ENCODE data around the gene ZNF529.
"Not testable (repeated sequence)": the region's sequence is repeated elsewhere in the genome, so short reads cannot be mapped to it uniquely, and the experiment has no call there.

The ZNF529 gene

DNA sequence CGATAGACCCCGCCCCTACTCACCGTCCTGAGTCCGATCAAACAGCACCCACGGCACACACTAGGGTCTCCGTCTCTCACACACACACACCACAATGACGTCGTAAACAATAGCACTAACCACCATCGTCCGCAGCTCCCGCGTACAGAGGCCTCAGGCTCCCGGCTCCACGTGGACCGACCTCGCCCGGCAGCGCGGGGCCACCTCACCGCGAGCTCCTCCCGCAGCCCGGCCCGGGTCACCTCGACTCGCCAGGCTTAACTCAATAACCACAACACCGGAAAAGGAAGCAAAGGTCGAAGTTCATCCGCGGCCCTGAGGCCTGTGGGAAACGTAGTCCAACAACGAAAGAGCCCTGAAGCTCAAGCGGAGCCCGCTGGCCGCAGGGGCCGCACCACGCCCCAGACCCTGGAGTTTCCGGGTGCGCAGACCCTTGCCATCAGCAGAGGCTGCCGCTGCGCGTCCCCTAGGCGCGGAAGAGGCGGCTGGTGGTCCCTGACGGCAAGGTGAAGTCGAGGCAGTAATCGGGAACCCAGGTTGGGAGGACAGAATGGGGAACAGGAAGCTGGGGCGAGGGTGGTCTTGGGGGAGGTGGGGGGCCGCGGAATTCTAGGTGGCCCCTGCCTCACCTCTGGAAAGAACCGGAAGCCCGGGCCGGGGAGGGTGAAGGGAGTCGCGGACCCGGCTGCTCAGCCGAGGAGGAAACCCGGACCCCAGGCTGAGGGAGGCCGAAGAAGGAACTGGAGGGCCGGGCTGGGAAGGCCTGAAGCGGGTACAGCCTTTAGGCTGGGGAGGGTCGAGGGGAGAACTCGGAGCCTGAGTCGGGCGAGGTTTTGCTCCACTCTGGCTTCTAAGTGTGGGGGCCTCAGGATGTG lies at the start of gene ZNF529:
TSS of gene ZNF529 (minus strand) at position 273 of the 875 bp plus-strand sequence. CDS start 946 bp downstream, outside the sequence.
- in situ Hi-C loops (cut with MboI; ENCODE audit: low sequenced_read_pairs) = no loop called here

DNA sequence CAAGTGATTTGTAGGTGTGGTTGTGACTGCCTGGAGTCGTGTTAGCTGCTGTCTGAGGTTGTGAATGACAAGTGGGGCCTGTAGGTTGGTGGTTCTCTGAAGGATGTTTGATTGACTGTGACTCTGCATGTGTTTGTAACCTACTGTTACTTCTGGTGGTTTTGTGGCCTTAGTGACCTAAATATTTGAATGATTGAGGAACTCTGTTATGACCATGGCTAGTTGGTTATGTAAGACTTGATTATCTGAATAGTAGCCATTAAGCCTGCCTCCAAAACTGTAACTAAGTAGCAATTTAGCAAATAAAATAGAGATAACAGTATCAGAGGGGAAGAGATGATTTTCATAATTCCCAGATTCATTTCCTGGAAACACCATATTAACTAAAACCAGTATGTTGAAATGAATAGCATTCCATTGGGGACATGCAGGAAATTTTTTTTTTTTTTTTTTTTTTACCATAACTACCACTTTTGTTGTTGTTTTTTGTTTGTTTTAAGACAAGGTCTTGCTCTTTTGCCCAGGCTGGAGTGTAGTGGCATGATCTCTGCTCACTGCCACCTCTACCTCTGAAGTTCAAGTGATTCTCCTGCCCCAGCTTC lies 32.9 kb upstream of the ZNF529 start:
- in situ Hi-C loops (cut with MboI; ENCODE audit: low sequenced_read_pairs) = no loop called here

DNA sequence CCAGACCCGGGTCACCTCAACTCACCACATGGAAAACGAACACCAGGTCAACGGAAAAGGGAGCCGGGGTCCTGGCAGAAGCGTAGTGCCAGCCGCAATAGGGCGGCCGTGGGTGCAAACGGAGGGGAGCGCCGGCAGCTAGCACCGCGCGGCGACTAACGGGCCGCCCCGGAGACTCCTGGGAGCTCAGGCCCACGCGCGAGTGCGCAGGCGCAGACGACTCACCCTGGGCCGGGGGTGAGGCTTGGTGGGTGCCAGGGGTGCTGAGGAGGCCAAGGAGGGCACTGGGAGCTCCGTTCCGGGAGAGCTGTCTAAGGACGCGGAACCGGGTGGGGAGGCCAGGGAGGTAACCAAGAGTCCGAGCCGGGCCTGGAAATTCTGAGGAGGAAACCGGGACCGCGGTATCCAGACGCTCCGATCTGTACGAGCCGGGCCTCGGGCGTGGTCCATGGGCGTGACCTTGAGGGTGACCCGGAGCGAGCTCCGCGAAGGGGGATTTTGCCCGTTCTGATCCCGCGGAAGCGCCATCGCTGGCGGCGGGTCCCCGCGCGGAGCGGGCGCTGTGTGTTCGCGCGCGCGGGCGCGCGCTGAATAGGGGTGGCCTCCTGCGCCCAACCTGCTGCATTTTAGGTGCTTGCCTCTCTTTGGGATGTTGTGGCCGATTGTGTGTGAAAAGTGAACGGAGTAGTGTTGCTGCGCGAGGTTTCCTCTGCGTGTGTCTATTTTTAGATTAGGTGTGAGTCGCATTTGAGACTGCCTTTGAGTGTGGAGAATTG lies 32.2 kb upstream of the ZNF529 start, which contains the start of gene ZNF382:
TSS of gene ZNF382 (plus strand) at position 213 of the 776 bp plus-strand sequence. CDS start 4,602 bp downstream, outside the sequence.
- in situ Hi-C loops (cut with MboI; ENCODE audit: low sequenced_read_pairs) = no loop called here

DNA sequence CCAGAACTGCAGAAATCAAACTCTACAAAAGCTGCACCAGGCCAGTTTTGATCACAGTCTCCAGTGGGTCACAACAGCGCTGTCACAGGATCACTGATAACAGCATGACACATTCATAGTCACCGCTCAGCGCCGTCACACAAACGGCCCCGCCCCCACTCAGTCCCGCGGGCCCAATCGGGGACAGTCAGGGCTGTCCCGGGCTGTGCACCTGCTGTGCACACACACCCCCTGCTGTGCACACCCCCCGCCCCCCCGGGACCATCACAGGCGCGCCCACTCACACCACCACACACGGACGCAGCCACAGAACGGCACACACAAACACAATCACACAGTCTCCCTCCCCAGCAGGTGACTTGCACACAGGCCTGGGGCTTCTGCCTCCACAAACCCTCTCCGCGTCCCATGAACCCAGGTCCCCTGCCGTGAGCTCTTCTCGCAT lies 31.6 kb upstream of the ZNF529 start:
- in situ Hi-C loops (cut with MboI; ENCODE audit: low sequenced_read_pairs) = no loop called here

DNA sequence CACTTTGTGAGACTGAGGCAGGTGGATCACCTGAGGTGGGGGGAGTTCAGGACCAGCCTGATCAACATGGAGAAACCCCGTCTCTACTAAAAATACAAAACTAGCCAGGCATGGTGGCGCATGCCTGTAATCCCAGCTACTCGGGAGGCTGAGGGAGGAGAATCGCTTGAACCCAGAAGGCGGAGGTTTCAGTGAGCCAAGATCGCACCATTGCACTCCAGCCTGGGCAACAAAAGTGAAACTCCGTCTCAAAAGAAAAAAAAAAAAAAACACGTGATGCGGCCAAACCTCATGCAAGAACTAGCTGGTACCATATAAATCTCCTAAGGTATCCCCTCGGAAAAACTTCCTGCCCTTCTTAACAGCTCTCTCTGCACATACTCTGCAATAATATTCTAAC lies 29.6 kb upstream of the ZNF529 start:
- in situ Hi-C loops (cut with MboI; ENCODE audit: low sequenced_read_pairs) = not testable (repeated sequence)

- in situ Hi-C loops (cut with MboI; ENCODE audit: low sequenced_read_pairs) = no loop called here
These were observed 6.2 kb upstream of the ZNF529 start for GRCh38 chr19:36579255-36579654.

DNA sequence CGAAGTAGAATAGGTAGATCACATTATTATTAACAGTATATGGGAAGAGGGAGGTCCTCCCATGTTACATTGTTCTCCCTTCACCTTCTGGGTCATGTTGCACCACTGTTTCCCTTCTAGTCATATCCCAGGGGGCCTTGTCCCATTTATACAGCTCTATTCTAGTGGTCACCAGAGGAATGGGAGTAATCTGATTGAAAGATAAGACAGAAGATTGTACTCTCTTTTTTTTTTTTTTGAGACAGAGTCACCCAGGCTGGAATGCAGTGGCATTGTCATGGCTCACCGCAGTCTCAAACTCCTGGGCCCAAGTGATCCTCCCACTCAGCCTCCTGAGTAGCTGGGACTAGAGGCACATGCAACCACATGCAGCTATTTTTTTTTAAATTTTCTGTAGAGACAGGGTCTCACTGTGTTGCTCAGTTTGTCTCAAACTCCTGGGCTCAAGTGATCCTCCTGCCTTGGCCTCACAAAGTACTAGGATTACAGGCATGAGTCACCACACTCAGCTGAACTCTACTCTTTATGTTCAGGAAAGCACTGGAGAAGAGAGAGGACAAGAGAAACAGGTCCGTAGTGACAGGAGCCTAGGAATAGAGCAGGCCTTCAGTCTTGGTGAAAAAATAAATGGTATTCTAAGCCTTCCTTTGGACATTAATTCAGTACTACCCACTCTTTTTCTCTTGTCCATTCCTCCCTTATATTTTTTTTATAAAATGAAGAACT lies 4.3 kb upstream of the ZNF529 start:
- in situ Hi-C loops (cut with MboI; ENCODE audit: low sequenced_read_pairs) = no loop called here

- in situ Hi-C loops (cut with MboI; ENCODE audit: low sequenced_read_pairs) = no loop called here
These were observed 1.6 kb upstream of the ZNF529 start for GRCh38 chr19:36574741-36575140.

- in situ Hi-C loops (cut with MboI; ENCODE audit: low sequenced_read_pairs) = no loop called here
These were observed 1.0 kb upstream of the ZNF529 start for GRCh38 chr19:36573895-36574720.

GRCh38 chr19:36572593-36573019 lies 486 bp downstream of the ZNF529 start:
- in situ Hi-C loops (cut with MboI; ENCODE audit: low sequenced_read_pairs) = no loop called here

DNA sequence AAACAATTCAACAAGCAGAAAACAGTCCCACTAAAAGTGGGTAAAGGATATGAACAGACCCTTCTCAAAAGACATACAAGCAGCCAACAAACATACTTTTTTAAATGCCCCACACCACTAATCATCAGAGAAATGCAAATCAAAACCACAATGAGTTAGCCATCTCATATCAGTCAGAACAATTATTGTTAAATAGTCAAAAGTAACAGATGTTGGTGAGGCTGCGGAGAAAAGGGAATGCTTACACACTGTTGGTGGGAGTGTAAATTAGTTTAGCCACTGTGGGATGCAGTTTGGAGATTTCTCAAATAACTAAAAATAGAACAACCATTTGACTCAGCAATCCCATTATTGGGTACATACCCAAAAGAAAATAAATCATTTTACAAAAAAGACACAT lies 8.7 kb downstream of the ZNF529 start:
- in situ Hi-C loops (cut with MboI; ENCODE audit: low sequenced_read_pairs) = no loop called here

GRCh38 chr19:36547001-36547732 lies 25.9 kb downstream of the ZNF529 start:
- in situ Hi-C loops (cut with MboI; ENCODE audit: low sequenced_read_pairs) = no loop called here

DNA sequence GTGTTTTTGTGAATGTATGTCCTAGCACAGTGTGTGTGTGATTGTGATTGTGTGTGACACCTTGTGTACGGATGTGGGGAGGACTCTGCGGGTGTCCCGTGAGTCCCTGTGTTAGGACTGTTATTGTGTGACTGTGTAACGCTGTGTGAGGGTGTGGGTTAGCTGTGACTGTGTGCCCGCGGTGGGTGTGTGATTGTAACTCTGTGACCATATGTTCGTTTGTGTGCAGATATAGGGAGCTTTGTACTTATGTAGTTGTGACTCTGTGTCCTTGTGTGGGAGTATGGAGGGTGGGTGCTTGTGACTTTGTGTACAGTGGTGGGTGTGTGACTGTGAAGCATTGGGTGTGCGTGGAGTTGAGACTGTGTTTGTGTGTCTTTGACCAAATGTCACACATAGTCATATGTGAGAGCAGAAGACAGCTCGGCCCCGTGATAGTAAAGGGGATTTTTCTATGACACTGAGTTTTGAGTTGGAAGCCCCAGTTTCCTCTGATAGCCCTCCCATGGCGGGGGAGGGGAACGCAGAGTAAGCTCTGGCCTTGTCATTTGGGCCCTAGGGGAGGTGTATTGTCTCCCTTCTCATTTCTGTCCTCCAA lies 44.1 kb downstream of the ZNF529 start:
- in situ Hi-C loops (cut with MboI; ENCODE audit: low sequenced_read_pairs) = no loop called here

GRCh38 chr19:36528194-36528920 lies 44.7 kb downstream of the ZNF529 start, which contains the start of gene ZNF260:
Gene ZNF260 (minus strand): TSS chr19:36528271. CDS start chr19:36515238, 13,033 bp downstream.
- in situ Hi-C loops (cut with MboI; ENCODE audit: low sequenced_read_pairs) = no loop called here

DNA sequence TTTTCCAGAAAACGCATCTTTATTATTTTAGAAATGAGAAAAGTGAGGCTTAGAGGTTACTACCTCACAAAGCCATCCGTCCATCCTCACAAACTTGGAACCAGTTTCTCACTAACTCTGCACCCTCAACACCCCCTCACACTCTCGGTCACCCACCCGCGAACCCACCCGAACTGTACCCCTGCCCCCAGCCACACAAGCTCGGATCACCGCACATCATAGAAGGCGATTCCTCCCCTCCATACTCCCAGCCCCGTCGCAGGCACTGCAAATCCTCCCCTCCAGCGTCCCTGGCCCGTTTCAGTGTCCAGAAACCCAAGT lies 45.3 kb downstream of the ZNF529 start:
- in situ Hi-C loops (cut with MboI; ENCODE audit: low sequenced_read_pairs) = no loop called here

DNA sequence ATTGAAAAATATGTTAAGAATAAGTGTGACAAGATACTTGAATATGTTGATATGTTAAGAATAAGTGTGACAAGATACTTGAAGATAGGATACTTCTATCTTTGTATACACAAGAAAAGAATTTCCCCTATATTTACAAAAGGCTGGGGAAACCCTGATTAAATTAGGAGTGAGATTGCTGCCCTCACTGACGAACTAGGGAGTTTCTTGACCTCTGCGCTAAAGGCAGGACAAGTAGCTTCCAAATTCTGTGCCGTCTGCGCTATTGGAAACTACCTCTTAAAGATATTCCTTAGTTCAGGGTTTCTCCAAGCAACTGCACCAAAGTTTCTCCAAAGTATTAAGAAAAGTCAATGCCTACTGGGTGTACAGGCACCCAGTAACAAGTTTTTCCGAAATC lies 45.8 kb downstream of the ZNF529 start:
- in situ Hi-C loops (cut with MboI; ENCODE audit: low sequenced_read_pairs) = no loop called here

DNA sequence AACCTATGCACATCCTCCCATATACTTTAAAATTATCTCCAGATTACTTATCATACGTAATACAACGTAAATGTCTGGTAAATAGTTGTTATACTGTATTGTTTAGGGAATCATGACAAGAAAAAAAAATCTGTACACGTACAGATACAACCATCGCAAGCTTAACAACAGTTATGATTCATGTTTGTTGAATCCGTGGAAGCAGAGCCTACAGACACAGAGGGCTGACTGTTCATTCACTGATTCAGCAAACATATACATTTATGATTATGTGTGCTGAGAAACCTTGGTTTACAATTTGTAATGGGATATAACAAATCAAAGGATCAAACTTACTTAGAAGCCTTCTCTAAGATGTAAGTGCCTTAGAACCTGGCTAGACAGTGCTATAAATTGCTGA lies 46.5 kb downstream of the ZNF529 start:
- in situ Hi-C loops (cut with MboI; ENCODE audit: low sequenced_read_pairs) = no loop called here

- in situ Hi-C loops (cut with MboI; ENCODE audit: low sequenced_read_pairs) = no loop called here
These were observed 48.5 kb downstream of the ZNF529 start for GRCh38 chr19:36524617-36525016.
